Measurements from ENCODE around the gene SLC30A2. TPM values are rescaled to one million over a fixed set of nuclear protein-coding genes. Genes with fewer than 3 reads are reported as not detected.
A peak's percentile ranks its signal among the peaks of the same experiment; 100 is the strongest.

Gene SLC30A2
- polyA plus RNA-seq, 3 donors: 5.4 to 9.1 (median 5.5) TPM

- no peak for DNase-seq
Observed at GRCh38 chr1:25999041-25999800, 46.7 kb downstream of the SLC30A2 start.

- peak; percentile 99 for DNase-seq
Observed at GRCh38 chr1:25997828-25998761, 47.8 kb downstream of the SLC30A2 start, which contains the start of gene PAFAH2. Gene PAFAH2, minus strand, starts transcription at chr1:25998063. Its CDS starts 7,247 bp downstream, at chr1:25990816.

GRCh38 chr1:25996966-25997827, 48.7 kb downstream of the SLC30A2 start:
- no peak for DNase-seq

GRCh38 chr1:25994402-25995150, 51.3 kb downstream of the SLC30A2 start:
- DNase-seq: no peak

- no peak for DNase-seq
Observed at GRCh38 chr1:25993197-25993951, 52.5 kb downstream of the SLC30A2 start.

- no peak for DNase-seq
Observed at GRCh38 chr1:25992689-25993171, 53.2 kb downstream of the SLC30A2 start.

- DNase-seq: no peak
Observed at GRCh38 chr1:25991937-25992688, 53.8 kb downstream of the SLC30A2 start.

- DNase-seq: no peak
Observed at GRCh38 chr1:25990702-25991395, 55.1 kb downstream of the SLC30A2 start.

- no peak for DNase-seq
Observed at GRCh38 chr1:25990251-25990650, 55.7 kb downstream of the SLC30A2 start.

- DNase-seq: no peak
Observed at GRCh38 chr1:25989440-25990234, 56.3 kb downstream of the SLC30A2 start.

GRCh38 chr1:25987951-25988350, 58.0 kb downstream of the SLC30A2 start:
- DNase-seq: no peak

Other genes starting within 250 kb of the SLC30A2 start
- gene SELENON, start 245.9 kb downstream of the SLC30A2 start, polyA plus RNA-seq (ENCODE audit: insufficient read length in 3 of 3): 10 to 100 TPM; 81.3 to 87.4 (median 85.3) TPM
- 100 to 1,000 TPM in 1 of 3 donors, 10 to 100 TPM in 2; 86.2 to 120 (median 95.4) TPM for gene MTFR1L, start 226.2 kb downstream of the SLC30A2 start, polyA plus RNA-seq (ENCODE audit: insufficient read length in 3 of 3)
- gene AUNIP, start 186.7 kb downstream of the SLC30A2 start, polyA plus RNA-seq (ENCODE audit: insufficient read length in 3 of 3): 1 to 10 TPM; 3.0 to 3.5 (median 3.4) TPM
- gene PAQR7, start 170.4 kb downstream of the SLC30A2 start, polyA plus RNA-seq (ENCODE audit: insufficient read length in 3 of 3): 10 to 100 TPM; 26.6 to 36.8 (median 36.3) TPM
- gene STMN1, start 139.7 kb downstream of the SLC30A2 start, polyA plus RNA-seq (ENCODE audit: insufficient read length in 3 of 3): 1,000 to 10,000 TPM; 1,042 to 1,257 (median 1,055) TPM
- gene PAFAH2, start 48.1 kb downstream of the SLC30A2 start, polyA plus RNA-seq (ENCODE audit: insufficient read length in 3 of 3): 10 to 100 TPM; 16.5 to 24.0 (median 19.1) TPM
- gene EXTL1, start 24.3 kb downstream of the SLC30A2 start, polyA plus RNA-seq (ENCODE audit: insufficient read length in 3 of 3): 1 to 10 TPM; 1.6 to 2.1 (median 1.7) TPM
- under 1 TPM; 0.73 to 1.00 (median 0.99) TPM for gene TRIM63, start 21.5 kb upstream of the SLC30A2 start, polyA plus RNA-seq (ENCODE audit: insufficient read length in 3 of 3)
- gene PDIK1L, start 65.7 kb upstream of the SLC30A2 start, polyA plus RNA-seq (ENCODE audit: insufficient read length in 3 of 3): 10 to 100 TPM; 16.2 to 17.2 (median 17.1) TPM
- gene FAM110D, start 113.0 kb upstream of the SLC30A2 start, polyA plus RNA-seq (ENCODE audit: insufficient read length in 3 of 3): 1 to 10 TPM; 1.2 to 1.7 (median 1.4) TPM
- gene C1orf232, start 122.8 kb upstream of the SLC30A2 start, polyA plus RNA-seq (ENCODE audit: insufficient read length in 3 of 3): under 1 TPM in 1 of 3 donors, not detected in 2; 0.19 TPM
- gene ZNF593, start 123.8 kb upstream of the SLC30A2 start, polyA plus RNA-seq (ENCODE audit: insufficient read length in 3 of 3): 10 to 100 TPM; 20.8 to 25.7 (median 21.0) TPM
- gene ZNF593OS, start 125.7 kb upstream of the SLC30A2 start, polyA plus RNA-seq (ENCODE audit: insufficient read length in 3 of 3): 1 to 10 TPM; 1.2 to 1.8 (median 1.5) TPM
- gene CNKSR1, start 131.4 kb upstream of the SLC30A2 start, polyA plus RNA-seq (ENCODE audit: insufficient read length in 3 of 3): 10 to 100 TPM; 11.9 to 25.6 (median 25.4) TPM
- under 1 TPM in 2 of 3 donors, not detected in 1; 0.14 TPM for gene CATSPER4, start 144.5 kb upstream of the SLC30A2 start, polyA plus RNA-seq (ENCODE audit: insufficient read length in 3 of 3)
- 10 to 100 TPM; 16.2 to 22.5 (median 20.9) TPM for gene CEP85, start 188.1 kb upstream of the SLC30A2 start, polyA plus RNA-seq (ENCODE audit: insufficient read length in 3 of 3)
- gene SH3BGRL3, start 234.0 kb upstream of the SLC30A2 start, polyA plus RNA-seq (ENCODE audit: insufficient read length in 3 of 3): 100 to 1,000 TPM in 1 of 3 donors, 10 to 100 TPM in 2; 85.2 to 120 (median 92.9) TPM